Ishikawa (cell line): ENCODE measurements around the gene PHF20.

ENCODE experiments used
- CEBPB ChIP-seq: IDR thresholded peaks from 2 replicates; pipeline ENCODE4 v1.6.1; 2012
- CREB1 ChIP-seq: IDR thresholded peaks from 2 replicates; pipeline ENCODE4 v1.6.1; 2012; ENCODE audit warnings: low read depth
- EGR1 ChIP-seq: IDR thresholded peaks from 2 replicates; pipeline ENCODE4 v1.6.1; 2012
- EP300 ChIP-seq: IDR thresholded peaks from 2 replicates; pipeline ENCODE4 v1.6.1; 2012; ENCODE audit warnings: borderline replicate concordance
- FOXM1 ChIP-seq: IDR thresholded peaks from 2 replicates; pipeline ENCODE4 v1.6.1; 2012; ENCODE audit warnings: low read depth, borderline replicate concordance
- MAX ChIP-seq: IDR thresholded peaks from 2 replicates; pipeline ENCODE4 v1.6.1; 2012
- NFIC ChIP-seq: IDR thresholded peaks from 2 replicates; pipeline ENCODE4 v1.6.1; 2012
- RAD21 ChIP-seq: IDR thresholded peaks from 2 replicates; pipeline ENCODE4 v1.6.1; 2012; ENCODE audit warnings: low read depth
- TAF1 ChIP-seq: IDR thresholded peaks from 2 replicates; pipeline ENCODE4 v1.6.1; 2012; ENCODE audit warnings: low read depth, mild to moderate bottlenecking
- TCF12 ChIP-seq: IDR thresholded peaks from 2 replicates; pipeline ENCODE4 v1.6.1; 2012; ENCODE audit warnings: low read depth
- TEAD4 ChIP-seq: IDR thresholded peaks from 2 replicates; pipeline ENCODE4 v1.6.1; 2012
- USF1 ChIP-seq: IDR thresholded peaks from 2 replicates; pipeline ENCODE4 v1.6.1; 2012
- YY1 ChIP-seq: IDR thresholded peaks from 2 replicates; pipeline ENCODE4 v1.6.1; 2012; ENCODE audit warnings: low read depth
- ZBTB7A ChIP-seq: IDR thresholded peaks from 2 replicates; pipeline ENCODE4 v1.6.1; 2012; ENCODE audit warnings: low read depth
- TF ChIP-seq, protein P1 (sequence below): IDR thresholded peaks from 2 replicates; pipeline ENCODE4 v1.6.1; 2012; ENCODE audit warnings: low read depth, mild to moderate bottlenecking

PHF20 gene

GRCh38 chr20:35729836-35730582, 41.8 kb upstream of the PHF20 start:
- TF ChIP-seq YY1 (no peak), USF1 (no peak), TCF12 (no peak), ZBTB7A (no peak), CEBPB (no peak), EGR1 (no peak)
- TF ChIP-seq, protein P1, sequence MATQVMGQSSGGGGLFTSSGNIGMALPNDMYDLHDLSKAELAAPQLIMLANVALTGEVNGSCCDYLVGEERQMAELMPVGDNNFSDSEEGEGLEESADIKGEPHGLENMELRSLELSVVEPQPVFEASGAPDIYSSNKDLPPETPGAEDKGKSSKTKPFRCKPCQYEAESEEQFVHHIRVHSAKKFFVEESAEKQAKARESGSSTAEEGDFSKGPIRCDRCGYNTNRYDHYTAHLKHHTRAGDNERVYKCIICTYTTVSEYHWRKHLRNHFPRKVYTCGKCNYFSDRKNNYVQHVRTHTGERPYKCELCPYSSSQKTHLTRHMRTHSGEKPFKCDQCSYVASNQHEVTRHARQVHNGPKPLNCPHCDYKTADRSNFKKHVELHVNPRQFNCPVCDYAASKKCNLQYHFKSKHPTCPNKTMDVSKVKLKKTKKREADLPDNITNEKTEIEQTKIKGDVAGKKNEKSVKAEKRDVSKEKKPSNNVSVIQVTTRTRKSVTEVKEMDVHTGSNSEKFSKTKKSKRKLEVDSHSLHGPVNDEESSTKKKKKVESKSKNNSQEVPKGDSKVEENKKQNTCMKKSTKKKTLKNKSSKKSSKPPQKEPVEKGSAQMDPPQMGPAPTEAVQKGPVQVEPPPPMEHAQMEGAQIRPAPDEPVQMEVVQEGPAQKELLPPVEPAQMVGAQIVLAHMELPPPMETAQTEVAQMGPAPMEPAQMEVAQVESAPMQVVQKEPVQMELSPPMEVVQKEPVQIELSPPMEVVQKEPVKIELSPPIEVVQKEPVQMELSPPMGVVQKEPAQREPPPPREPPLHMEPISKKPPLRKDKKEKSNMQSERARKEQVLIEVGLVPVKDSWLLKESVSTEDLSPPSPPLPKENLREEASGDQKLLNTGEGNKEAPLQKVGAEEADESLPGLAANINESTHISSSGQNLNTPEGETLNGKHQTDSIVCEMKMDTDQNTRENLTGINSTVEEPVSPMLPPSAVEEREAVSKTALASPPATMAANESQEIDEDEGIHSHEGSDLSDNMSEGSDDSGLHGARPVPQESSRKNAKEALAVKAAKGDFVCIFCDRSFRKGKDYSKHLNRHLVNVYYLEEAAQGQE: no peak

GRCh38 chr20:35730583-35731468, 41.0 kb upstream of the PHF20 start:
- TF ChIP-seq, protein P1: no peak
- TF ChIP-seq CREB1 (no peak), YY1 (no peak), TEAD4 (no peak), FOXM1 (no peak), USF1 (no peak), TAF1 (no peak), EGR1 (no peak), RAD21 (no peak), EP300 (no peak), NFIC (no peak), ZBTB7A (no peak), MAX (no peak), CEBPB (no peak)

GRCh38 chr20:35731469-35731788, 40.4 kb upstream of the PHF20 start:
- TF ChIP-seq MAX (no peak), CREB1 (no peak), EP300 (no peak), RAD21 (no peak), TCF12 (no peak), NFIC (no peak), TAF1 (no peak), YY1 (no peak), TEAD4 (no peak), EGR1 (no peak), FOXM1 (no peak), CEBPB (no peak), ZBTB7A (no peak), USF1 (no peak)
- TF ChIP-seq, protein P1: no peak
